Psoas muscle (tissue), 8 donors: ENCODE results near the gene HHIPL1. TPM values are rescaled to one million over a fixed set of nuclear protein-coding genes. Genes with fewer than 3 reads are reported as not detected.

ENCODE experiments used
- ATAC-seq, 4 donors: fragments of 200-7000 bp; cut with Tn5 transposase; one replicate each; pipeline ENCODE4 v1.9.1; 2020; ENCODE audit warnings: moderate library complexity in 3 of 4, mild to moderate bottlenecking in 2 of 4
- DNase-seq, 2 donors: peaks; one replicate each; pipeline ENCODE4 v3.0.0-alpha.2; 2020
- H3K27ac ChIP-seq: fragments of 200-600 bp; one replicate; pipeline ENCODE4 v1.8.0; 2022
- H3K27me3 ChIP-seq, 3 donors: fragments of 200-600 bp in 1 of 3; one replicate each; pipeline versions ENCODE4 v1.6.1 to v1.8.0; 2013 to 2022; ENCODE audit warnings: low read length in 2 of 3, mild to moderate bottlenecking in 2 of 3, moderate library complexity in 1 of 3; ENCODE audit not compliant: insufficient read depth in 3 of 3
- H3K36me3 ChIP-seq, 2 donors: fragments of 200-600 bp in 1 of 2; one replicate each; pipeline versions ENCODE4 v1.6.1 to v1.8.0; 2013 to 2022; ENCODE audit warnings: low read depth in 1 of 2, mild to moderate bottlenecking in 1 of 2, moderate library complexity in 1 of 2; ENCODE audit not compliant: insufficient read depth in 1 of 2
- H3K4me1 ChIP-seq: fragments of 200-600 bp; one replicate; pipeline ENCODE4 v1.8.0; 2022
- H3K4me3 ChIP-seq: fragments of 200-600 bp; one replicate; pipeline ENCODE4 v1.8.0; 2022; ENCODE audit warnings: mild to moderate bottlenecking
- H3K9me3 ChIP-seq: fragments of 200-600 bp; one replicate; pipeline ENCODE4 v1.8.0; 2022
- WGBS, 3 donors: extraction: QIAGEN DNeasy Blood & Tissue Kit; methylation state at CpG; one replicate each; pipeline versions ENCODE4 v1.1.6 to v1.1.7; 2013; 5-methylcytosine and 5-hydroxymethylcytosine counted together
- intact Hi-C, 2 donors: fragments of 100-400 bp; cut with DNase I; formaldehyde crosslinking; loops; one replicate each; pipeline versions ENCODE4 v1.11.0 to v1.14.2; 2022
- polyA plus RNA-seq, 3 donors: library from polyadenylated mRNA; stranded (reverse); fragments of 200-250 nt; gene quantifications; one replicate each; pipeline ENCODE4 v1.2.3, GENCODE V29; 2013
- total RNA-seq, 4 donors: library from RNA; stranded (reverse); fragmentation: NEBNext Ultra II Directional in 2 of 4; extraction: Animal tissue kit (Norgen Biotek cat#: 25700) in 2 of 4; gene quantifications; one replicate each; pipeline versions ENCODE4 v1.2.1 to v1.2.4, GENCODE V29; 2021 to 2023
- TF ChIP-seq, protein P1 (sequence below): fragments of 200-600 bp; IDR thresholded peaks from one replicate; pipeline ENCODE4 v1.8.0; 2022; ENCODE audit warnings: antibody characterized with exemption
- donor health status: healthy with polysubstance abuse.
- donor health status: DM: no; HTN: no; CAD: no; lungs with moderate emphysema.
- donor health status: Bipolar disorder and iron deficiency.
- donor health status: healthy.
- donor health status: DM: yes; HTN: yes; CAD: no.
- donor health status: DM: no; HTN: no; CAD: no.
- donor health status: DM: no; HTN: no; CAD: no.
- donor health status: DM: yes; HTN: yes; CAD: no.

The HHIPL1 gene
- total and polyA plus RNA-seq, 7 donors: 0.12 to 0.86 (median 0.32) TPM

DNA sequence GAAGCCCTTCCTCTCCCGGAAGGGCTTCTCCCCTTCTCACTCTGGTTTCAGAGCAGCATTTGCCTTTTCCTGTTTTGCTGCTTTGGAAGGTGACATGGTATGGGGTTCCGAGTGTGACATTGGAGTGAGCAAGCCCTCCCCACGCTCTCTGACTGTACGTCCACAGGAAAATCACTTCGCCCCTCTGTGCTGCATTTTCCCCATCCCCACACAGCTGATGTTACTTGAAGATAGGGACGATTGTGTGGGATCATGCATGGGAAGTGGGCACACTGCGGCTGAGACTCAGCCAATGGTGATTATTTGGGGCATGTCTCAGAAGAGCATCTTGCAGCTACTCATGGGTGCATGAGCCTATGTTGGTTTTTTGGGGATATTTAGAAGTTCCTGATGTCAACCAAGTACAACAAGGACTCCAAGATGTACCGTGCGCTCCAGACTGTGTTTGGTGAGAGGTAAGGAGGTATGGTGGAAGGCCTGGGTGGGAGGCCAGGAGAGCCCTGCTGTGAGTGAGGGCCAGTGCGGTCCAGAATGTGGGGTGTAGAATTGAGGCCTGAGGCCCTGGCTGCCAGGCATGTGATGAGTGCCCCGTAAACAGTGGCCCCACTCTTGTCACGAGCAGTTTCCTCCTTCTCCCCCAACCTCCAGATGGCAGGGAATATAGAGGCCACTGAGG is 54.3 kb downstream of the HHIPL1 start:
- no peak overlapping the region for H3K4me3 ChIP-seq
- H3K36me3 ChIP-seq: no peaks in the 10 kb centered on the region
- 80 to 84% (median 82%) methylated on average over 12 of the region's 12 CpGs for WGBS, 3 donors
- H3K4me1 ChIP-seq: no peaks in the 10 kb centered on the region
- TF ChIP-seq, protein P1, sequence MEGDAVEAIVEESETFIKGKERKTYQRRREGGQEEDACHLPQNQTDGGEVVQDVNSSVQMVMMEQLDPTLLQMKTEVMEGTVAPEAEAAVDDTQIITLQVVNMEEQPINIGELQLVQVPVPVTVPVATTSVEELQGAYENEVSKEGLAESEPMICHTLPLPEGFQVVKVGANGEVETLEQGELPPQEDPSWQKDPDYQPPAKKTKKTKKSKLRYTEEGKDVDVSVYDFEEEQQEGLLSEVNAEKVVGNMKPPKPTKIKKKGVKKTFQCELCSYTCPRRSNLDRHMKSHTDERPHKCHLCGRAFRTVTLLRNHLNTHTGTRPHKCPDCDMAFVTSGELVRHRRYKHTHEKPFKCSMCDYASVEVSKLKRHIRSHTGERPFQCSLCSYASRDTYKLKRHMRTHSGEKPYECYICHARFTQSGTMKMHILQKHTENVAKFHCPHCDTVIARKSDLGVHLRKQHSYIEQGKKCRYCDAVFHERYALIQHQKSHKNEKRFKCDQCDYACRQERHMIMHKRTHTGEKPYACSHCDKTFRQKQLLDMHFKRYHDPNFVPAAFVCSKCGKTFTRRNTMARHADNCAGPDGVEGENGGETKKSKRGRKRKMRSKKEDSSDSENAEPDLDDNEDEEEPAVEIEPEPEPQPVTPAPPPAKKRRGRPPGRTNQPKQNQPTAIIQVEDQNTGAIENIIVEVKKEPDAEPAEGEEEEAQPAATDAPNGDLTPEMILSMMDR: no peak
- DNase-seq: no peak
- H3K27me3 ChIP-seq: no peaks in the 10 kb centered on the region
- intact Hi-C loops: no loop called here
- peaks cover 7% of the 10 kb centered on the region for H3K9me3 ChIP-seq
- H3K27ac ChIP-seq: no peak overlapping the region
- no peak for ATAC-seq

DNA sequence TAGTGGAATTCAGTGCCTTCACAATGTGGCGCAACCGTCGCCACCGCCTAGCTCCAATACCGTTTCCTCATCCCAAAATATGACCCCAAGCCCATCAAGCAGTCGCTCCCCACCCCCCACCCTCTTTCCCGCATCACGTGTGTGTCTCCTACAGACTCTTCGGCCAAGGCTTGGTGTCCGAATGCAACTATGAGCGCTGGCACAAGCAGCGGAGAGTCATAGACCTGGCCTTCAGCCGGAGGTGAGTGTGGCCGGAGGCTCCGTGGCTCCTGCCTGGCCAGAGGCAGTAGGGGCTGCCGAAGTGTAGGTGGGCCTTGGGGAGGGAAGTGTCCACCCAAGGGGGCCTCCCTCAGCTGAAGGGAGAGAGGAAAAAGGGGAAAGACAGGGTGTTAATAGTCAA is 54.9 kb downstream of the HHIPL1 start:
- no peaks in the 10 kb centered on the region for H3K36me3 ChIP-seq
- H3K4me1 ChIP-seq: no peaks in the 10 kb centered on the region
- WGBS, 3 donors: 93 to 96% (median 93%) methylated on average over 16 of the region's 16 CpGs
- no peak for ATAC-seq
- DNase-seq: no peak
- no peak overlapping the region for H3K4me3 ChIP-seq
- no peaks in the 10 kb centered on the region for H3K27me3 ChIP-seq
- H3K9me3 ChIP-seq: peaks cover 7% of the 10 kb centered on the region
- TF ChIP-seq, protein P1: no peak
- intact Hi-C loops: no loop called here
- H3K27ac ChIP-seq: no peak overlapping the region

DNA sequence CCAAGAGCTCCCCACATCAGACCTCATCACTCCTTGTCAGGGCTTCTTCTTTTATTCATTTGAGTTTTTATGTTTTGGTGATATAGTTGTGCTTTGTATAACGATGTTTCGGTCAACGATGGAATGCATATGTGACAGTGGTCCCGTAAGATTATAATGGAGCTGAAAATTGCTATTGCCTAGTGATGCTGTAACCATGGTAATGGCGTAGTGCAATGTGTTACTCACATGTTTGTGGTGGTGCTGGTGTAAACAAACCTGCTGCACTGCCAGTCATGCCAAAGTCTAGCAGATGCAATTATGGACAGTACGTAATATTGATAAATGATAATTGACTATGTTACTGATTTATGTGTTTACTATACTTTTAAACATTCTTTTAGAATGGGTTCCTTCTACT is 55.5 kb downstream of the HHIPL1 start:
- Histone ChIP-seq H3K36me3 (no peaks in the 10 kb centered on the region), H3K27me3 (no peaks in the 10 kb centered on the region), H3K9me3 (peaks cover 7% of the 10 kb centered on the region), H3K4me1 (no peaks in the 10 kb centered on the region), H3K4me3 (no peak overlapping the region), H3K27ac (no peak overlapping the region)
- ATAC-seq (no peak), DNase-seq (no peak)
- intact Hi-C loops: no loop called here
- WGBS, 3 donors: 95 to 97% (median 96%) methylated on average over 6 of the region's 6 CpGs
- TF ChIP-seq, protein P1: no peak

DNA sequence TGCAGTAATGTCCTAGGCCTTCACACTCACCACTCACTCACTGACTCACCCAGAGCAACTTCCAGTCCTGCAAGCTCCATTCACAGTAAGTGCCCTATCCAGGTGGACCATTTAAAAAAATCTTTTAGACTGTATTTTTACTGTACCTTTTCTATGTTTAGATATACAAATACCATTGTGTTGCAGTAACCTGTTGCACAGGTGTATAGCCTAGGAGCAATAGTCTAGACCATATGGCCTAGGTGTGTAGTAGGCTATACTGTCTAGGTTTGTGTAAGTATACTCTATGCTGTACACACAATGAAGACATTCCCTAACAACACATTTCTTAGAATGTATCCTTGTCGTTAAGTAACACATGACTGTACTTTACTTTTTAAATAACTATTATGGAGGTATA is 56.3 kb downstream of the HHIPL1 start:
- Histone ChIP-seq H3K27ac (no peak overlapping the region), H3K4me1 (no peaks in the 10 kb centered on the region), H3K36me3 (no peaks in the 10 kb centered on the region), H3K9me3 (peaks cover 7% of the 10 kb centered on the region), H3K27me3 (peaks cover 0 to 1% (median 0%) of the 10 kb centered on the region in 3 donors), H3K4me3 (no peak overlapping the region)
- TF ChIP-seq, protein P1: no peak
- WGBS, 3 donors: 94 to 100% (median 100%) methylated on average over 1 of the region's 1 CpG
- intact Hi-C loops: no loop called here
- DNase-seq: no peak
- no peak for ATAC-seq

DNA sequence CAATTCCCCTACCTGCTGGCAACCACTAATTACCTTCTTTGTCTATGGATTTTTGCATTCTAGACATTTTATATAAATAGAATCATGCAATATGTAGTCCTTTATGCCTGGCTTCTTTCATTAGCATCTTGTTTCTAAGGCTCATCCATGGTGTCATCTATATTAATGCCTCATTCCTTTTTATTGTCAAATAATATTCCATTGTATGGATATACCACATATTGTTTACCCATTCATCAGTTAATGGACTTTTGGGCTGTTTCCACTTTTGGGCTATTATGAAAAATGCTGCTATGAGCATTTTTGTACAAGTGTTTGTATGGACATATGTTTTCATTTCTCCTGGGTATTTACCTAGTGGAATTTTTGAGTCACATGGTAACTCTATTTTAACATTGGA is 57.2 kb downstream of the HHIPL1 start:
- peaks cover 0 to 2% (median 0%) of the 10 kb centered on the region in 3 donors for H3K27me3 ChIP-seq
- intact Hi-C loops: no loop called here
- DNase-seq (no peak), ATAC-seq (no peak)
- peaks cover 7% of the 10 kb centered on the region for H3K9me3 ChIP-seq
- no peaks in the 10 kb centered on the region for H3K4me1 ChIP-seq
- TF ChIP-seq, protein P1: no peak
- H3K4me3 ChIP-seq: no peak overlapping the region
- H3K27ac ChIP-seq: no peak overlapping the region
- H3K36me3 ChIP-seq: no peaks in the 10 kb centered on the region
